Neural cell (in vitro differentiated cells): ENCODE results near the gene RNF113B. TPM values are rescaled to one million over a fixed set of nuclear protein-coding genes. Genes with fewer than 3 reads are reported as not detected.

ENCODE experiments used
- H2AFZ ChIP-seq: fragments of 200-600, 300-800 bp; sonication (generic), shearing (Covaris generic); 2 replicates; pipeline ENCODE4 v1.6.0; 2014; ENCODE audit warnings: low read depth, mild to moderate bottlenecking, antibody characterized with exemption, low read length, moderate library complexity
- H3F3A ChIP-seq: fragments of 200-600 bp; shearing (Covaris generic); 2 replicates; pipeline ENCODE4 v1.6.1; 2016; ENCODE audit warnings: mild to moderate bottlenecking, moderate library complexity, mixed read lengths, antibody characterized with exemption, low read length; ENCODE audit not compliant: insufficient read depth, poor library complexity, severe bottlenecking
- H3K27ac ChIP-seq: fragments of 200-600, 300-800 bp; sonication (generic), shearing (Covaris generic); 2 replicates; pipeline ENCODE4 v1.5.1; 2014; ENCODE audit warnings: mild to moderate bottlenecking, low read length, moderate library complexity
- H3K27me3 ChIP-seq: fragments of 300-800, 200-600 bp; sonication (generic), shearing (Covaris generic); 2 replicates; pipeline ENCODE4 v1.6.0; 2014; ENCODE audit warnings: mild to moderate bottlenecking, low read depth, low read length, moderate library complexity; ENCODE audit not compliant: insufficient read depth
- H3K36me3 ChIP-seq: fragments of 300-800, 200-600 bp; sonication (generic), shearing (Covaris generic); 2 replicates; pipeline ENCODE4 v1.5.1; 2014; ENCODE audit warnings: mild to moderate bottlenecking, antibody characterized with exemption, low read length, moderate library complexity; ENCODE audit not compliant: insufficient read depth
- H3K4me2 ChIP-seq: fragments of 300-800, 200-600 bp; sonication (generic), shearing (Covaris generic); 2 replicates; pipeline ENCODE4 v1.6.0; 2014; ENCODE audit warnings: mild to moderate bottlenecking, low read length
- H3K4me3 ChIP-seq: fragments of 300-800, 200-600 bp; sonication (generic), shearing (Covaris generic); 2 replicates; pipeline ENCODE4 v1.5.1; 2014; ENCODE audit warnings: mild to moderate bottlenecking, low read length, moderate library complexity
- H3K79me2 ChIP-seq: fragments of 200-600 bp; shearing (Covaris generic); replicated peaks from 2 replicates; pipeline ENCODE4 v1.6.0; 2014; ENCODE audit warnings: mild to moderate bottlenecking, low read length, moderate library complexity; ENCODE audit not compliant: insufficient read depth
- H3K9ac ChIP-seq: fragments of 300-800, 200-600 bp; sonication (generic), shearing (Covaris generic); 2 replicates; pipeline ENCODE4 v1.6.1; 2016; ENCODE audit warnings: mild to moderate bottlenecking, low read length, mixed read lengths
- H3K9me2 ChIP-seq: fragments of 200-600 bp; shearing (Covaris generic); 2 replicates; pipeline ENCODE4 v1.6.1; 2016; ENCODE audit warnings: mild to moderate bottlenecking, low read length, mixed read lengths; ENCODE audit not compliant: insufficient read depth
- H3K9me3 ChIP-seq: fragments of 200-600, 300-800 bp; sonication (generic), shearing (Covaris generic); 2 replicates; pipeline ENCODE4 v1.6.1; 2016; ENCODE audit warnings: mild to moderate bottlenecking, mixed run types, low read length, moderate library complexity, mixed read lengths
- H4K20me1 ChIP-seq: fragments of 200-600 bp; shearing (Covaris generic); 2 replicates; pipeline ENCODE4 v1.6.1; 2016; ENCODE audit warnings: mild to moderate bottlenecking, mixed run types; ENCODE audit not compliant: insufficient read depth
- EP300 ChIP-seq: fragments of 450-650 bp; conservative IDR thresholded peaks from 2 replicates; pipeline ENCODE4 v1.6.1; 2014; ENCODE audit warnings: antibody characterized with exemption, mild to moderate bottlenecking, moderate library complexity; ENCODE audit not compliant: poor library complexity, severe bottlenecking
- EZH2 ChIP-seq: fragments of 200-600, 300-800 bp; shearing (Covaris generic), sonication (generic); IDR thresholded peaks from 2 replicates; pipeline ENCODE4 v1.6.1; 2014; ENCODE audit warnings: antibody characterized with exemption, low read length, borderline replicate concordance, mild to moderate bottlenecking; ENCODE audit not compliant: insufficient read depth, poor library complexity, severe bottlenecking
- MXI1 ChIP-seq: fragments of 450-650 bp; conservative IDR thresholded peaks from 2 replicates; pipeline ENCODE4 v1.6.1; 2014; ENCODE audit warnings: antibody characterized with exemption, mild to moderate bottlenecking; ENCODE audit not compliant: poor library complexity, severe bottlenecking
- POLR2AphosphoS5 ChIP-seq: IDR thresholded peaks from 2 replicates; pipeline ENCODE4 v1.6.1; 2012
- RAD21 ChIP-seq: fragments of 450-650 bp; conservative IDR thresholded peaks from 2 replicates; pipeline ENCODE4 v1.6.1; 2014; ENCODE audit warnings: antibody characterized with exemption, mild to moderate bottlenecking, moderate library complexity
- REST ChIP-seq: IDR thresholded peaks from 2 replicates; pipeline ENCODE4 v1.6.1; 2012; ENCODE audit warnings: borderline replicate concordance
- SMC3 ChIP-seq: fragments of 450-650 bp; conservative IDR thresholded peaks from 2 replicates; pipeline ENCODE4 v1.6.1; 2014; ENCODE audit warnings: antibody characterized with exemption, mild to moderate bottlenecking, moderate library complexity; ENCODE audit not compliant: poor library complexity
- TAF1 ChIP-seq: IDR thresholded peaks from 2 replicates; pipeline ENCODE4 v1.6.1; 2012; ENCODE audit warnings: low read depth
- polyA plus RNA-seq: library from polyadenylated mRNA; depleted of rRNA; stranded (reverse); fragments of >200 nt; gene quantifications from 2 replicates; pipeline ENCODE4 v1.2.3, GENCODE V29; 2014
- TF ChIP-seq, protein P1 (sequence below): fragments of 450-650 bp; IDR thresholded peaks from 2 replicates; pipeline ENCODE4 v1.5.1; 2014; ENCODE audit warnings: antibody characterized with exemption, mild to moderate bottlenecking, moderate library complexity; ENCODE audit not compliant: poor library complexity, severe bottlenecking

RNF113B gene
- polyA plus RNA-seq, 1 donor from 2014 or later: not detected

DNA sequence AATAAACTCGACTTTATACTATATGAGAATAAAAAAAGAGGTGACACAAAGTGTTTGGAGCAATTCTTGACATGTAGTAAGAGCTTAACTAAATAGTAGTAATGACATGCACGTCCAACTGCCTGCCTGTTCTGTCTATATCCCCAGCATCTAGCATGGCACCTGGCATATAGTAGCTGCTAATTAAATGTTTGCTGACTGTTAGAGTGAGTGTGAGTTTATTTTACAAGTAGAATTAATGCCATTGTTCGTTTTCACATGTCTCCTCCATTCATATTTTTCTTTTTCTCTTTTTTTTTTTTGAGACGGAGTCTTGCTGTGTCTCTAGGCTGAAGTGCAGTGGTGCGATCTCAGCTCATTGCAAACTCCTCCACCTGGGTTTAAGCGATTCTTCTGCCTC, 38.4 kb upstream of the RNF113B start:
- no peaks in the 10 kb centered on the region for H3F3A ChIP-seq
- H3K4me3 ChIP-seq: no peak overlapping the region
- no peak overlapping the region for H3K4me2 ChIP-seq
- no peak overlapping the region for H2AFZ ChIP-seq
- no peaks in the 10 kb centered on the region for H4K20me1 ChIP-seq
- H3K9me2 ChIP-seq: no peaks in the 10 kb centered on the region
- H3K79me2 ChIP-seq: peaks cover 13% of the 10 kb centered on the region
- H3K27me3 ChIP-seq: no peaks in the 10 kb centered on the region
- TF ChIP-seq POLR2AphosphoS5: no peak
- no peak for TF ChIP-seq SMC3
- TF ChIP-seq, protein P1, sequence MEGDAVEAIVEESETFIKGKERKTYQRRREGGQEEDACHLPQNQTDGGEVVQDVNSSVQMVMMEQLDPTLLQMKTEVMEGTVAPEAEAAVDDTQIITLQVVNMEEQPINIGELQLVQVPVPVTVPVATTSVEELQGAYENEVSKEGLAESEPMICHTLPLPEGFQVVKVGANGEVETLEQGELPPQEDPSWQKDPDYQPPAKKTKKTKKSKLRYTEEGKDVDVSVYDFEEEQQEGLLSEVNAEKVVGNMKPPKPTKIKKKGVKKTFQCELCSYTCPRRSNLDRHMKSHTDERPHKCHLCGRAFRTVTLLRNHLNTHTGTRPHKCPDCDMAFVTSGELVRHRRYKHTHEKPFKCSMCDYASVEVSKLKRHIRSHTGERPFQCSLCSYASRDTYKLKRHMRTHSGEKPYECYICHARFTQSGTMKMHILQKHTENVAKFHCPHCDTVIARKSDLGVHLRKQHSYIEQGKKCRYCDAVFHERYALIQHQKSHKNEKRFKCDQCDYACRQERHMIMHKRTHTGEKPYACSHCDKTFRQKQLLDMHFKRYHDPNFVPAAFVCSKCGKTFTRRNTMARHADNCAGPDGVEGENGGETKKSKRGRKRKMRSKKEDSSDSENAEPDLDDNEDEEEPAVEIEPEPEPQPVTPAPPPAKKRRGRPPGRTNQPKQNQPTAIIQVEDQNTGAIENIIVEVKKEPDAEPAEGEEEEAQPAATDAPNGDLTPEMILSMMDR: no peak
- TF ChIP-seq RAD21: no peak
- TF ChIP-seq MXI1: no peak
- no peaks in the 10 kb centered on the region for H3K9me3 ChIP-seq
- H3K36me3 ChIP-seq: no peaks in the 10 kb centered on the region
- H3K27ac ChIP-seq: no peak overlapping the region
- no peak overlapping the region for H3K9ac ChIP-seq

GRCh38 chr13:98214707-98215106, 37.6 kb upstream of the RNF113B start:
- Histone ChIP-seq H3K36me3 (no peaks in the 10 kb centered on the region), H4K20me1 (no peaks in the 10 kb centered on the region), H3K27me3 (no peaks in the 10 kb centered on the region), H3K79me2 (peaks cover 16% of the 10 kb centered on the region), H3K9me3 (no peaks in the 10 kb centered on the region), H3K4me3 (no peak overlapping the region), H3K27ac (no peak overlapping the region), H3K4me2 (no peak overlapping the region), H3F3A (no peaks in the 10 kb centered on the region), H2AFZ (no peak overlapping the region), H3K9me2 (no peaks in the 10 kb centered on the region), H3K9ac (no peak overlapping the region)
- TF ChIP-seq EP300 (no peak), REST (no peak), SMC3 (no peak), EZH2 (no peak)

DNA sequence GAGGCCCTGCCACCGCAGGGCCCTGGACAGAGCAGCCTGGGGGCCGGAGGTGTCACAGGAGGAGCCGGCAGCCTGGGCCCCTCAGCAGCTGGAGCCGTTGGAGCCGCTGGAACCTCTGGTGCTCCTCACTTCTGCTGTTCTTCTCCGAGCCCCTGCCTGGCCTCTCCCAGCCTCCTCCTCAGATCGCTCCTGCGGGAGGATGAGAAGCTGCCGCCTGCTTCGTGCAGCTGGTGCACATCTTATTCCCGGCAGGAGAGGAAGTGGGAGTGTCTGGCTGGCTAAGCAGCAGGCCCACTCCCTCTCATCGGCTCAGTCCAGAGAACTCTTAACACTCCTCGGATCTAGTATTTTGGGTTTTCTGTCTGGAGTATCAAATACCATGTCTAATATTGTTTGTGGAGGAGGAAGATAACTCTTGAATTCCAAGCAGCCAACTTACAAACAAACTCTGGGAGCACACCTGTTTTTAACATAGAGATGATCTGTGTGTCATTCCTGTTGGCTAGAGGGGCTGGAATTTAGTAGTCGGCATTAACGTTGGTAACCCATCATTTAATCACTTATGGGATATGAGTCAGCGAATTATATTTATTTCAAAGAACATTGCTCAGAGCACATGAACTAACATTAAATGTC, 37.1 kb upstream of the RNF113B start:
- Histone ChIP-seq H2AFZ (no peak overlapping the region), H3K36me3 (no peaks in the 10 kb centered on the region), H4K20me1 (no peaks in the 10 kb centered on the region), H3K9me3 (no peaks in the 10 kb centered on the region), H3K4me3 (no peak overlapping the region), H3K27ac (no peak overlapping the region), H3K4me2 (no peak overlapping the region), H3F3A (no peaks in the 10 kb centered on the region), H3K9ac (no peak overlapping the region), H3K9me2 (no peaks in the 10 kb centered on the region), H3K79me2 (peaks cover 16% of the 10 kb centered on the region), H3K27me3 (no peaks in the 10 kb centered on the region)
- no peak for TF ChIP-seq SMC3
- TF ChIP-seq MXI1: no peak
- TF ChIP-seq, protein P1: no peak
- TF ChIP-seq RAD21: no peak
- TF ChIP-seq REST: no peak
- TF ChIP-seq EP300: no peak
- no peak for TF ChIP-seq TAF1
- TF ChIP-seq POLR2AphosphoS5: no peak
- no peak for TF ChIP-seq EZH2
